CD4-positive, alpha-beta T cell treated with Interleukin-12 subunit alpha and Interleukin-12 subunit beta, for 1 hour (primary cell): ENCODE results near the gene EEF1A1.

Source experiments
- DNase-seq: peaks from one replicate; pipeline ENCODE4 v3.0.0-alpha.2; 2020

The EEF1A1 gene

GRCh38 chr6:73503027-73503772 is 17.6 kb downstream of the EEF1A1 start:
- DNase-seq = no peak

DNA sequence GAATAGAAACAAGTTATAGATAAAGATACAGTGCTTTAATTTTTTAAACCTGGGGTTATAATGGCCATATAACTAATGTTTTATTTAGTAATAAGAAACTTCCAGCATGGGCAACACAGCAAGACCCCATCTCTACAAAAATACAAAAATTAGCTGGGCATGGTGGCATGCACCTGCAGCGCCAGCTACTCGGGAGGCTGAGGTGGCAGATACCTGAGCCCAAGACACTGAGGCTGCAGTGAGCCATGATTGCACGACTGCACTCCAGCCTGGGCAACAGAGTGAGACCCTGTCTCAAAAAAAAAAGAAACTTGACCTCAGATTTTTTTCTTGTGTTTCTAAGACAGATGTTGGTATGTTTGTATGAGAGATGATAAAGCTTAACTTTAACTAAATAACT is 22.9 kb downstream of the EEF1A1 start:
- no peak for DNase-seq

DNA sequence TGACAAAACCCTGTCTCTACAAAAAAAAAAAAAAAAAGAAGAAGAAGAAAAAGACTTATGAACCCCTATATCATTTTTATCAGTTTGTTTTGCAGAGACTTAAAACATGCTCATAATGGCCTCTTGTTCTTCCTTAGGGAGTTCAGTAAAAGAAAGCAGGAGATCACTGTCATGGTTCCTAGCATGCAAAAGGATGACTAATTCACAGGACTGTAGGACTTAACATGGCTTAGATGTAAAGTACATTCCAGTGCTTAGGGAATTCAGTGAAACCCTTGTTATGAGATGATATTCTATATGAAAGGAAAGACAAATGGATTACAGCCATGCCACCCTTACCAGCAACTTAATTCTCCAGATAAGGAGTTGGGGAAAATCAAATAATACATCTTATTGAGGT is 29.5 kb downstream of the EEF1A1 start:
- no peak for DNase-seq

DNA sequence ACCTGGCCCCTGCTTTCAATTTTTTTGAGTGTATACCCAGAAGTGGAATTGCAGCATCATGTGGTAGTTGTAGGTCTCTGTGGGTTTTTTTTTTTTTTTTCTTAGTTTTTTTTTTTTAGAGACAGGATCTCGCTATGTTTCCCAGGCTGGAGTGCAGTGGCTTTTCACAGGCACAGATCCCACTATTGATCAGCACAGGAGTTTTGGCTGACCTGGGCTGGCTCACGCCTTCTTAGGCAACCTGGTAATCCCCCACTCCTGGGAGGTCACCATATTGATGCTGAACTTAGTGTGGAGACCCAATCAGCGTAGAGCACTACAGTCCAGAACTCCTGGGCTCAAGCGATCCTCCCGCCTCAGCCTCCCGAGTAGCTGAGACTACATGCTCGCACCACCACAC is 33.4 kb downstream of the EEF1A1 start:
- DNase-seq = no peak

DNA sequence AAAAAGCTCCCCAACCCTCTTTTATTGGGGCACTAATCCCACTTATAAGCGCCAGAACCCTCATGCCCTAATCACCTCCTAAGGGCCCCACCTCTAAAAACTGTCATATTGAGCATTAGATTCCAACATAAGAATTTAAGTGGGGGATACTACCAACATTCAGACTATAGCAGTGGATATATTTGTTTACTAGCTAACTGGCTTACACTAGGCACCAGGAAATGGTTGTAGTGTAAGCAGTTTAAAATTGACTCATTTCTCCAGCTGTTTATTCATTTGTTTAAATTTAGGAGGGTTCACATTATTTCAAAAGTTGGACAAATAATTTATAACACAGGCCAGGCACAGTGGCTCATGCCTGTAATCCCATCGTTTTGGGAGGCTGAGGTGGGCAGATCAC is 36.4 kb downstream of the EEF1A1 start:
- DNase-seq = no peak

GRCh38 chr6:73481969-73482368 is 38.9 kb downstream of the EEF1A1 start:
- no peak for DNase-seq

DNA sequence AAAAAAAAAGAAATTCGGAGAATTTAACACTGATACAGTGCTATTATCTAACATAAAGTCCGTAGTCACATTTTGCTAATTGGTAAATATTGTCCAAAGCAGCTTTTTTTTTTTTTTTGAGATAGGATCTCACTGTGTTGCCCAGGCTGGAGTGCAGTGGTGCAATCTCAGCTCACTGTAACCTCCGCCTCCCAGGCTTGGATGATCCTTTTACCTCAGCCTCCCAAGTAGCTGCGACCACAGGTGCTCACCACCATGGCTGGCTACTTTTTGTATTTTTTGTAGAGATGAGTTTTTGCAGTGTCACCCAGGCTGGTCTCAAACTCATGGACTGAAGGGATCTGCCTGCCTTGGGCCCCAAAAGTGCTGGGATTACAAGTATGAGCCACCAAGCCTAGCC is 43.4 kb downstream of the EEF1A1 start:
- no peak for DNase-seq

GRCh38 chr6:73476723-73477122 is 44.1 kb downstream of the EEF1A1 start:
- DNase-seq = no peak

DNA sequence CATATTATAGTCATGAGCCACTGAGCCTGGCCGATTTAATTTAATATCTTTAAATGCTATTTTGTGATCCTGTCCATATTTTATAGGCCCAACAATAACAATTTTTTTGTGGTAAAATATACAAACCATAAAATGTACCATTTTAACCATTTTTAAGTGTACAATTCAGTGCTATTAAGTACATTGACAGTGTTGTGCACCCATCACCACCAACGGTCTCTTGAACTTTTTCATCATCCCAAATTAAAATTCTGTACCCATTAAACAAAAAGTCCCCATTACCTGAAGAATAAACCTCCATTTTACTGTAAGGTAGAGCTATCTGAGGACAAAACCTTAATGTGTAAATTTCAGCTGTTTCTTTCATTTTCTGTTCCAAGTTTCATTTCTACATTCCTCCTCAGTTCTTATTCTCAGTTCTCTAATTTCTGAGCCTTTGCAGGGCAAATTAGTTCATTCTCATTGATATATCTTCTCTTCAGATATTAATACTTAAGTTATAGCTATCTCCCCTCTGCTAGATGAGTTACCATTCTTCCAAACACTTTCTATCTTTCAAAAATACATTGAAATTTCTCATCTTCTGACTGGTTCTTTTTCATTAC is 49.0 kb downstream of the EEF1A1 start:
- no peak for DNase-seq
